ENCODE results near the gene CCDC57. TPM values are rescaled to one million over a fixed set of nuclear protein-coding genes. Genes with fewer than 3 reads are reported as not detected.

Gene CCDC57
- total RNA-seq, 1 donor = 21.0 TPM

DNA sequence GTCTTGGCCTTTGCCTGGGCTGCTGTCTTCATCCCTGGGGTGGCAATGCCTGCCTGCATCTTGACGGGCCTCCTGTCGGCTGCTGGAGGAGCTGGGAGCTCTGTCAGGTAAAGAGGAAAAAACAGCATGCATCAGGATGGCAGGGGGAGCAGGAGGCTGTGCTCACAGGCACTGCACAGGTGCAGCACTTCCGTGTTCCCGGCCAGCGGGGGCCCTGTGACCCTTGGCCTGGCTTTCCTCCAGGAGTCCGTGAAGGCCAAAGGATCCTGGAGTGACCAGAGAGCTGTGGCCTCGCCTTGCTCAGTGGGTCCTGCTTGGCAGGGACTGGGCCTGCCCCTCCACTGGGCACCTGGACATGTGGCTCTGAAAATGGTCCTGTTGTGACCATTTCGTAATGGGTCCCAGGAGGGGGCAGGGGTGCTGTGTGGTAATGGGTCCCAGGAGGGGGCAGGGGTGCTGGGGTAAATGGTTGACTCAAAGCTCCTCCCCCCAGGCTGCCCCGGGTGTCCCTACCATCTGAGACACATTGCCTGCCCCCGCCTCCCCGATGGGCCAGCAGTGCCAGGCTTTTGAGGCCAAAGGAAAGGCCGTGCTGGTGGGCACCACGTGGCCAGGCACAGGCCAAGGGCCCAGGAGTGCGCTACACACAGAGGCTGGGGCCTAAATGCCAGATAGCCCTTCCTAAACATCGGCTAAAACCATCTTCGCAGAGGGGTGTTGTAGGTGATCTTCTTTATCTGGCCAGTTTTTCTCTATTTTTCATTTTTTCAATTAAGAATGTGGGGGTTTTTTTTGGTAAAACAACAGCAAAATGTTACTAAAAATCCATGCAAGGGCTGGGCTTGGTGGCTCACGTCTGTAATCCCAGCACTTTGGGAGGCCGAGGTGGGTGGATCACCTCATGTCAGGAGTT is 110.6 kb downstream of the CCDC57 start:
- Histone ChIP-seq H2AFZ (ENCODE audit: low read length) (no peak overlapping the region), H3K4me1 (ENCODE audit: insufficient read depth, low read length) (peaks cover 8% of the 10 kb centered on the region)

GRCh38 chr17:82101301-82101715 is 111.3 kb downstream of the CCDC57 start:
- Histone ChIP-seq H3K9me3 (ENCODE audit: low read depth, low read length) (no peaks in the 10 kb centered on the region), H4K20me1 (ENCODE audit: insufficient read depth, low read length) (peaks cover 8% of the 10 kb centered on the region), H3K4me1 (ENCODE audit: insufficient read depth, low read length) (peaks cover 15% of the 10 kb centered on the region), H3K4me3 (ENCODE audit: insufficient read depth, low read length) (no peak overlapping the region), H3K27me3 (ENCODE audit: insufficient read depth, low read length) (no peaks in the 10 kb centered on the region), H3K4me2 (ENCODE audit: insufficient read depth, low read length) (no peak overlapping the region), H3K27ac (ENCODE audit: low read depth, low read length) (no peak overlapping the region), H3K79me2 (ENCODE audit: insufficient read depth, low read length) (peaks cover 13% of the 10 kb centered on the region), H2AFZ (ENCODE audit: low read length) (no peak overlapping the region), H3K36me3 (ENCODE audit: insufficient read depth, low read length) (peaks cover under 1% of the 10 kb centered on the region)
- DNase-seq (ENCODE audit: insufficient read length, low spot score, missing footprints) = peak; percentile 76
- TF ChIP-seq, protein P1, sequence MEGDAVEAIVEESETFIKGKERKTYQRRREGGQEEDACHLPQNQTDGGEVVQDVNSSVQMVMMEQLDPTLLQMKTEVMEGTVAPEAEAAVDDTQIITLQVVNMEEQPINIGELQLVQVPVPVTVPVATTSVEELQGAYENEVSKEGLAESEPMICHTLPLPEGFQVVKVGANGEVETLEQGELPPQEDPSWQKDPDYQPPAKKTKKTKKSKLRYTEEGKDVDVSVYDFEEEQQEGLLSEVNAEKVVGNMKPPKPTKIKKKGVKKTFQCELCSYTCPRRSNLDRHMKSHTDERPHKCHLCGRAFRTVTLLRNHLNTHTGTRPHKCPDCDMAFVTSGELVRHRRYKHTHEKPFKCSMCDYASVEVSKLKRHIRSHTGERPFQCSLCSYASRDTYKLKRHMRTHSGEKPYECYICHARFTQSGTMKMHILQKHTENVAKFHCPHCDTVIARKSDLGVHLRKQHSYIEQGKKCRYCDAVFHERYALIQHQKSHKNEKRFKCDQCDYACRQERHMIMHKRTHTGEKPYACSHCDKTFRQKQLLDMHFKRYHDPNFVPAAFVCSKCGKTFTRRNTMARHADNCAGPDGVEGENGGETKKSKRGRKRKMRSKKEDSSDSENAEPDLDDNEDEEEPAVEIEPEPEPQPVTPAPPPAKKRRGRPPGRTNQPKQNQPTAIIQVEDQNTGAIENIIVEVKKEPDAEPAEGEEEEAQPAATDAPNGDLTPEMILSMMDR (IDR thresholded peaks at IDR 0.05; ENCODE audit: extremely low read depth, low read depth, low read length) = no peak

More for the DNA sequence above, 110.6 kb downstream of the CCDC57 start:
- DNase-seq (ENCODE audit: insufficient read length, low spot score, missing footprints) = peak; percentile 77
- TF ChIP-seq, protein P1 (IDR thresholded peaks at IDR 0.05; ENCODE audit: extremely low read depth, low read depth, low read length) = no peak
- Histone ChIP-seq H3K27ac (ENCODE audit: low read depth, low read length) (no peak overlapping the region), H4K20me1 (ENCODE audit: insufficient read depth, low read length) (peaks cover 1% of the 10 kb centered on the region), H3K36me3 (ENCODE audit: insufficient read depth, low read length) (no peaks in the 10 kb centered on the region), H3K9me3 (ENCODE audit: low read depth, low read length) (no peaks in the 10 kb centered on the region), H3K4me2 (ENCODE audit: insufficient read depth, low read length) (no peak overlapping the region), H3K4me3 (ENCODE audit: insufficient read depth, low read length) (no peak overlapping the region), H3K27me3 (ENCODE audit: insufficient read depth, low read length) (no peaks in the 10 kb centered on the region), H3K79me2 (ENCODE audit: insufficient read depth, low read length) (peaks cover 5% of the 10 kb centered on the region)

DNA sequence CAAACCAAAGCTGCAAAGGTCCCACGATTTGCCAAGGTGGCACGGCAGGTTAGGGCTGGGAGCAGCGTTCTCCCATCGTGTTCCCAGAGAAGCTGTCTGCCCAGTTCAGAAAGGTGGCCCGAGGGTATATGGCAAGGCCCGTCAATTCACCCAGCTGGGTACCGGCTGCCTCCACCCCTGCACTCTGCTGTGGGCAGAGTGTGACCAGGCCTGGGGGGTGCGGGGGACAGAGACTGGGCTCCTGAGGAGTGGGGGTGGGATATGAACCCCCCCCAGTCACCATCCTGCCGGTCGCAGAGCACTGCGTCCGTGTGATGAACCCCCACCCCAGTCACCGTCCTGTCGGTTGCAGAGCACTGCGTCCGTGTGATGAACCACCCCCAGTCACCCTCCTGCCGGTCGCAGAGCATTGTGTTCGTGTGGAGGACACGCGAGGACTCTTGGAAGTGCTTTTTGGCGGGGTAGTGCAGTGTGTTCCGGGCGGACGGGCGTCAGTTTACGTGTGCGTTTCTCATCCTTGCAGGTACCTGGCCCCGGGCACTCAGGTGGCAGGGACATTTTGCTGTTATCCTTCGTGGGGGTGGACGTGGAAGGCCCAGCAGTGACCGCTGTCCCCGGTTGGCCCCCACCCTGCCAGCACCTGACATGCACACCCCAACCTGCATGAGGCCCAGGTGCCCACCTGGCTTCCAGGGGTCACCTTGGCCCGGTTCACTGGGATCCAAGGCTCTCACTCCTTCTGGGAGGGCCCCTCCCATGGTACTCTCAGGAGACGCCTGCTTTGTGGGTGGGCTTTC is 111.9 kb downstream of the CCDC57 start:
- peak; percentile 84 for DNase-seq (ENCODE audit: insufficient read length, low spot score, missing footprints)
- H3K9me3 ChIP-seq (ENCODE audit: low read depth, low read length) = no peaks in the 10 kb centered on the region
- no peak overlapping the region for H3K4me2 ChIP-seq (ENCODE audit: insufficient read depth, low read length)
- no peak overlapping the region for H3K27ac ChIP-seq (ENCODE audit: low read depth, low read length)
- H3K79me2 ChIP-seq (ENCODE audit: insufficient read depth, low read length) = peaks cover 19% of the 10 kb centered on the region
- H3K27me3 ChIP-seq (ENCODE audit: insufficient read depth, low read length) = no peaks in the 10 kb centered on the region
- H2AFZ ChIP-seq (ENCODE audit: low read length) = no peak overlapping the region
- H4K20me1 ChIP-seq (ENCODE audit: insufficient read depth, low read length) = peaks cover 14% of the 10 kb centered on the region
- peaks cover 6% of the 10 kb centered on the region for H3K36me3 ChIP-seq (ENCODE audit: insufficient read depth, low read length)
- H3K4me3 ChIP-seq (ENCODE audit: insufficient read depth, low read length) = no peak overlapping the region
- peaks cover 17% of the 10 kb centered on the region for H3K4me1 ChIP-seq (ENCODE audit: insufficient read depth, low read length)
- TF ChIP-seq, protein P1 (IDR thresholded peaks at IDR 0.05; ENCODE audit: extremely low read depth, low read depth, low read length) = no peak

Data from osteoblast (primary cell).